ENCODE measurements around the gene ITGB6.

Gene ITGB6

DNA sequence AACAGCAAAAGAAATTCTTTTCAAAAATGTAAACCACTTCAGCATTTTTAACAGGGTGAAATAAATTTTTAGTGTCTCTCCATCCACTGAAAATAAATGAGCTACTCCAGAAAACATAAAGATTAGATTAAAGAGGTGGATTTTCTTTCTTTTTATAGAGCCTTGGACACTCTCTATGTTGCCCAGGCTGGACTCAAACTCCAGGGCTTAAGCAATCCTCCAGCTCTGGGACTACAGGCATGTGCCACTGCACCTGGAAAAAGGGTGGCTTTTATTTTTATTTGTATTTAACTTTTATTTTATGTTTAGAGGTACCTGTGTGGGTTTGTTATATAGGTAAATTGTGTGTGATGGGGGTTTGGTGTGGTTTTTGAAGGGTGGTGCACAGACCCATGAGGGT lies 19.9 kb downstream of the ITGB6 start:
- no peak for TF ChIP-seq ZFX (IDR thresholded peaks at IDR 0.05; ENCODE audit: borderline replicate concordance)
- TF ChIP-seq, protein P1, sequence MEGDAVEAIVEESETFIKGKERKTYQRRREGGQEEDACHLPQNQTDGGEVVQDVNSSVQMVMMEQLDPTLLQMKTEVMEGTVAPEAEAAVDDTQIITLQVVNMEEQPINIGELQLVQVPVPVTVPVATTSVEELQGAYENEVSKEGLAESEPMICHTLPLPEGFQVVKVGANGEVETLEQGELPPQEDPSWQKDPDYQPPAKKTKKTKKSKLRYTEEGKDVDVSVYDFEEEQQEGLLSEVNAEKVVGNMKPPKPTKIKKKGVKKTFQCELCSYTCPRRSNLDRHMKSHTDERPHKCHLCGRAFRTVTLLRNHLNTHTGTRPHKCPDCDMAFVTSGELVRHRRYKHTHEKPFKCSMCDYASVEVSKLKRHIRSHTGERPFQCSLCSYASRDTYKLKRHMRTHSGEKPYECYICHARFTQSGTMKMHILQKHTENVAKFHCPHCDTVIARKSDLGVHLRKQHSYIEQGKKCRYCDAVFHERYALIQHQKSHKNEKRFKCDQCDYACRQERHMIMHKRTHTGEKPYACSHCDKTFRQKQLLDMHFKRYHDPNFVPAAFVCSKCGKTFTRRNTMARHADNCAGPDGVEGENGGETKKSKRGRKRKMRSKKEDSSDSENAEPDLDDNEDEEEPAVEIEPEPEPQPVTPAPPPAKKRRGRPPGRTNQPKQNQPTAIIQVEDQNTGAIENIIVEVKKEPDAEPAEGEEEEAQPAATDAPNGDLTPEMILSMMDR (IDR thresholded peaks at IDR 0.05): no peak
- H3K27ac ChIP-seq: no peak overlapping the region

DNA sequence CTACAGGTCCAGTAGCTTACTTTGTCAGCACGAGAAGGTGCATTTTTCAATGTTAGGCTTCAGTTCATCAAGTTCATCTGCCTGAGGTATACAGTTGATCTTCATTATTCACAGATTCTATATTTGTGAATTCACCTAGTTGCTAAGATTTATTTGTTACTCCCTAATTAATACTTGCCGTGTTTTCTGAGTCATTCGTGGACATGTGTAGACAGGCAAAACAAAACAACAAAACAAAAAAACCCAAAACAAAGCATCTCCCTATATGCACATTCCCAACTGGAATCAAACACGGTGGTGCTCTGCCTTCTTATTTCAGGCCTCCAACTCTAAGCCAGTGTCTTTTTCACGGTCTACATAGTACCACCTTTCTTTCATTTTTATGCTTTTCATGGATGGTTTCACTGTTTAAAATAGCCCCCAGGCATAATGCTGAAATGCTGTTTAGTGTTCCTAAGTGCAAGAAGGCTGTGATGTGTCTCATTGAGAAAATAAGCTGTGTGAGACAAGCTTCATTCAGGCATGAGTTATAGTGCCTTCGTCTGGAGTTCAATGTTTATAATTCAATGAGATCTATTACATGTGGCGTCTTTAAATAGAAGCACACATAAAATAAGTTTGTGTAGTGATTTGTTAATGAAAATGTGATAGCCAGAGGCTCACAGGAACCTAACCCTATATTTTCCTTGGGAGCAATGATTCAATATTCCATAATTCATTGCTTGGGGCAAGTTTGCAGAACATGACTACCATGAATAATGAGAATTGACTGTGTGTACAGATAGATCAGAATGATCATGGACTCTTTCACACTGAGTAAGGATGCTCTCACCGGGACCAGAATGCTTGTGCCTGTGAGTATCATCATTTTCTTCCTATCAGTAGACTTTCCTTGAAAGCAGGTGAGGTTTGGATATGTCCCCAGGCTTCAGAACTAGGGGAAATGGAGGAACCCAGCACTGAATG lies 24.6 kb downstream of the ITGB6 start:
- TF ChIP-seq ZFX (IDR thresholded peaks at IDR 0.05; ENCODE audit: borderline replicate concordance): no peak
- TF ChIP-seq, protein P1 (IDR thresholded peaks at IDR 0.05): no peak
- no peak overlapping the region for H3K27ac ChIP-seq

DNA sequence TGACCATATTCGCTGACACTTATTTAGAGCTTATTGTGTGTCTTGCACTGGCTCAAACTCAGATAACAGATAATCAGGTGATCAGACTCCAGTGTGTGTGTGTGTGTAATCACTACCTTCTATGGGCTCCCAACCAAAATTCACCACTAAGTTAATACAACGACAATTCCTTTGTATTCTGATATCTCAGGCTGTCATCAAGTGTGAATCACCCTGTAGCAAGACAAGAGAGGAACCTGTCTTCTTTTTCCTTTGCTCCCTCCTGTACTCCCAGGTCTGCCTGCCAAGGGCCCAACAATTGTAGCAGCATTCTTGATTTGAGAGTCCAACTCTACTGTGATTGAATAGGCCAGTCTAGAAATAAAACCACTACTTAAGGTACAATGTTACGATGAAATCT lies 25.8 kb downstream of the ITGB6 start:
- H3K27ac ChIP-seq: no peak overlapping the region
- no peak for TF ChIP-seq ZFX (IDR thresholded peaks at IDR 0.05; ENCODE audit: borderline replicate concordance)
- TF ChIP-seq, protein P1 (IDR thresholded peaks at IDR 0.05): no peak

DNA sequence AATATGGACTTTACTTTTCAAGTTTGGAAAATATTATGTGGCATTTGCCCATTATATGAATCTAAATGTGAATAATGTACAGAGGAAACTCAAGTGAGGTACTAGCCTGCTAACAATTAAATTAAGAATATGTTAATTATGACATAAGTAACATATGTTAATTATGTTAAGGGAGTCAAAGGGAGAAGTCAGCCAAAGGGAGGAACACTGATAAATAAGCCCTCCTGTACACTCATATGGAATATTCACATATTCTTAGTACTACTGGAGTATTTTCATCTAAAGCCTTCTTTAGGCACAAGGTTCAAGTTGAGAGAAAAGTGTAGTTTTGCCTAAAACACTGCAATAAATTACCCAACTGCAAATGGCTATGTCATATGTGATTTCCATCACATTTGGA lies 30.1 kb downstream of the ITGB6 start:
- TF ChIP-seq ZFX (IDR thresholded peaks at IDR 0.05; ENCODE audit: borderline replicate concordance): no peak
- TF ChIP-seq, protein P1 (IDR thresholded peaks at IDR 0.05): no peak
- H3K27ac ChIP-seq: no peak overlapping the region

DNA sequence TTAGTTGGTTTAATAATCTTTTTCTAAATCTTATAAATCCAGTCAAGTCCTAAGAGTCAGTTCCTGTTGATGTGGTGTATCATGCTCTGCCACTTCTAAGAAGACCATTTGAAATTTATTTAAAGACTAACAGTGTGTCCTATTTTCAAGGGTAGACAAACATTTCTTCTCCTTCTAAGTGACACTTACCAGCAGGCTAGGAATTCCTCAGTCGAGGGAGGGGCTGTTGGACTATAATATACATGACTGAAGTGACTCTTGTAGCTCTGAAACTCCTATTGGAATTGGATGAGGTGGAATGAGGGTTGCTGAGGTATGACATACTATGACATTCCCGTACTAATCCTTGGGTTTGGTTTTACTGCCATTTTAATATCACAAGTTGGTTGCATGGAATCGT lies 30.6 kb downstream of the ITGB6 start:
- TF ChIP-seq ZFX (IDR thresholded peaks at IDR 0.05; ENCODE audit: borderline replicate concordance): no peak
- TF ChIP-seq, protein P1 (IDR thresholded peaks at IDR 0.05): no peak
- no peak overlapping the region for H3K27ac ChIP-seq

DNA sequence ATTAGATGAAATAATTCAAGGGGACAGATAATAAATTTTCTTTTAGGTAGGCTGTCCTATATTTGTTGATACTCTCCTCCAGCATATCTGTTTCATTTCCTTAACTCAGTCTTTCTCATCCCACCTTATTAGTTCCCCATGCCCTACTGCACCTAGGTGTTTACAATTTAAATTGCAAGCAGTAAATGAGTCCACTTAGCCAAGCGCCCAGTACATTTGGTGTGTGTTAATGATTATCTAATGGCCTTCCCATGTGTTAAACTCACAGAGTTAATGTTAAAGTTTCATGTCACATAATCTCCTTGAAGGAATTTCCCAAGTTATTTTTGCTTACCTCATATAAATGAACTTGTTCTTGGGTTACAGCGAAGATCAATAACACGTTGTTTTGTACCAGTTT lies 31.2 kb downstream of the ITGB6 start:
- H3K27ac ChIP-seq: no peak overlapping the region
- TF ChIP-seq, protein P1 (IDR thresholded peaks at IDR 0.05): no peak
- no peak for TF ChIP-seq ZFX (IDR thresholded peaks at IDR 0.05; ENCODE audit: borderline replicate concordance)

DNA sequence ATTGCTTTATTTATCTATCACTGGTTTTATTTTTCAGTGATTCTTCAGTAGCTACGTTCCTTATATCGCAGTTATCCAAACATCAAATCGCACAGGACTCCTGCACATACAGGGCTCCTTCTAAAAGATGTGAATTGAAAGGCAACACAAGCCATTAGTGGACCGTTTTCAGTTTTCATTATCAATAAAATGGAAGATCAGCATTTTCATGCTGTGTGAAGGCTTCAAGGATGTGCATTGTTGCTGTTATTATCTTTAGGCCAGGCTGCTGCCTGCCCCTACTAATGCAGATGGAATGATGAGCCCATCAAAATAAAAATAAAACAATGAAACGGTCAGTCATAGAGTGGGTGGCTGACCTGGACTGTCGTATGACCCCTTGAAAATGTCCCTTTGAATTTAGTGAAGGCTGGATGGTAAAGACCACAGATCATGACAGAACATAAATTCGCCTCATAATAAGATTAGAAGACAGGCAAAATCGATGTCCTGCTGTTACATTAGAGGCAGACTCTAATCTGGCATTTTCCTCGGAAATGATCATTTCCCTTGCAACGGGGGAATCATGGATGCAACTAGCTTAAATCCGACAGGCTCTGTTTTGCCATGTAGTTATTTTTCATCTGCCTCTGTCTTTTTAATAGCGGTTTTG lies 32.9 kb downstream of the ITGB6 start:
- TF ChIP-seq, protein P1 (IDR thresholded peaks at IDR 0.05): no peak
- no peak for TF ChIP-seq ZFX (IDR thresholded peaks at IDR 0.05; ENCODE audit: borderline replicate concordance)
- no peak overlapping the region for H3K27ac ChIP-seq
